Coronary artery (tissue), 2 donors: ENCODE data around the gene ZNF541.

Experiments used
- DNase-seq: peaks from one replicate; pipeline ENCODE4 v3.0.0-alpha.2; 2017; ENCODE audit warnings: low spot score
- H3K27ac ChIP-seq, 2 donors: fragments of 200-600 bp; sonication (generic); one replicate each; pipeline ENCODE4 v1.5.1; 2016 to 2019
- H3K4me3 ChIP-seq: fragments of 200-600 bp; sonication (generic); 2 replicates; pipeline ENCODE4 v1.5.1; 2016; ENCODE audit warnings: mild to moderate bottlenecking, moderate library complexity
- CTCF ChIP-seq: fragments of 200-600 bp; sonication (generic); IDR thresholded peaks from one replicate; pipeline ENCODE4 v1.5.1; 2019; ENCODE audit warnings: antibody characterized with exemption

Gene ZNF541

GRCh38 chr19:47573071-47574026 lies at the start of gene ZNF541:
TSS of gene ZNF541 (minus strand) at chr19:47573148. CDS start at chr19:47555856, 17,292 bp downstream.
- DNase-seq: no peak
- Histone ChIP-seq H3K4me3 (peak within 1 kb of the TSS; percentile 73), H3K27ac (no peak within 1 kb of the TSS)
- TF ChIP-seq CTCF: no peak

GRCh38 chr19:47619763-47620162 lies 46.8 kb upstream of the ZNF541 start:
- Histone ChIP-seq H3K4me3 (no peak overlapping the region), H3K27ac (no peak overlapping the region)
- DNase-seq: no peak
- TF ChIP-seq CTCF: no peak

- TF ChIP-seq CTCF: no peak
- DNase-seq: no peak
- Histone ChIP-seq H3K27ac (no peak overlapping the region), H3K4me3 (no peak overlapping the region)
These were observed 45.8 kb upstream of the ZNF541 start for GRCh38 chr19:47618771-47619170.

- H3K4me3 ChIP-seq: no peak overlapping the region
- no peak for TF ChIP-seq CTCF
- H3K27ac ChIP-seq: no peak overlapping the region
- no peak for DNase-seq
These were observed 42.8 kb upstream of the ZNF541 start for GRCh38 chr19:47615714-47616113.

- no peak for TF ChIP-seq CTCF
- no peak overlapping the region for H3K4me3 ChIP-seq
- no peak overlapping the region for H3K27ac ChIP-seq
- DNase-seq: no peak
These were observed 42.3 kb upstream of the ZNF541 start for GRCh38 chr19:47615230-47615629.

- Histone ChIP-seq H3K27ac (no peak overlapping the region), H3K4me3 (no peak overlapping the region)
- no peak for DNase-seq
- TF ChIP-seq CTCF: no peak
These were observed 41.6 kb upstream of the ZNF541 start for GRCh38 chr19:47614559-47614958.

- H3K4me3 ChIP-seq: no peak overlapping the region
- TF ChIP-seq CTCF: no peak
- no peak for DNase-seq
- no peak overlapping the region for H3K27ac ChIP-seq
These were observed 41.0 kb upstream of the ZNF541 start for GRCh38 chr19:47614021-47614295.
